Melanocyte of skin (primary cell): ENCODE results near the gene MFAP3. TPM values are rescaled to one million over a fixed set of nuclear protein-coding genes. Genes with fewer than 3 reads are reported as not detected.

ENCODE experiments used
- total RNA-seq, 2 donors: library from RNA; depleted of rRNA; stranded (reverse); fragments of >200 nt; gene quantifications; 2 replicates each; pipeline ENCODE4 v1.2.3, GENCODE V29; 2012

The MFAP3 gene
- total RNA-seq, result 10 to 100 TPM; 83.6 to 99.6 TPM

DNA sequence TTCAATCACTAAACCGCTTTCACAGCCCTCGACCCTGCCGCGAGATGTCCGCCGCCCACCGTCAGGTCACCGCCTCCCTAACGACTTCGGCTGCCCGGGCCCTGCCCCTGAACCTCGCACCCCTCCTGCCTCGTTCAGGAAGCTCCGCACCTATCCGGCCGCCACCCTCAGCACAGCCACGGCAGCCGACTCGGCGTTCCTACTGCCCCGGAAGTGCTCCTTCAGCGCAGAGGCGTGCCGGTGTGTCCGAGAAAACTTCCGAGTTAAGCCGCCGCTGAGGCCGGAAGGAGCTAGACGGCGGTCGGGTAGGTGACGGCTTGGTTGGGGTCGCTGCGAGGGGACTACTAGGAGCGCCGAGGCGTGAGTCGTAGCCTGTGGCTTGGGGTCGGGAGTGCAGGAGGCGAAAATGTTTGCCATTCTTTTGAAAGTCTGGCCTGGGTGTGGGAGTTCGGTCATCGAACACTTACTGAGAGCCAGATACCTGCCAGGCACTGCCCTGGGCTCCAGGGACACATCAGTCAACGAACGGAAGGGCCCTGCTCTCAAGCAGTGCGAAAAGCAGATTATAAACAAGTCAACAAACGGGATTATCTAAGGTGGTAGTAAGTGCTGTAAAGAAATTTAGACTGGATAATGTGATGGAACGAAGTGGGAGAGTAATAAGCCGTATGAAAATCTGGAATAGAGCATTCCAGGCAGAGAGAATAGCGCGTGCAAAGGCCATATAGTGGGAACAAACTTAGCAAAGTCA, at the start of gene MFAP3, which contains the start of gene FAM114A2:
Gene MFAP3, plus strand, starts transcription at position 261 of the 751 bp plus-strand sequence. CDS start 10,756 bp downstream, outside the sequence.
Gene FAM114A2, minus strand, starts transcription at position 204 of the 751 bp plus-strand sequence. CDS start 3,957 bp downstream, outside the sequence.

Other genes starting within 250 kb of the MFAP3 start
- 10 to 100 TPM; 21.7 to 31.3 TPM for gene FAM114A2, start 57 bp upstream of the MFAP3 start, total RNA-seq
- 10 to 100 TPM in 1 of 2 donors, 1 to 10 TPM in 1; 6.9 to 11.7 TPM for gene GALNT10, start 151.8 kb downstream of the MFAP3 start, total RNA-seq